ENCODE data around the gene ETFA. TPM values are rescaled to one million over a fixed set of nuclear protein-coding genes. Genes with fewer than 3 reads are reported as not detected.

ETFA gene
- total RNA-seq, 2 experiments from 2014 or later, result 84.8 to 146 TPM

- no peak overlapping the region for H2AFZ ChIP-seq (ENCODE audit: low read length)
- POLR2A ChIA-PET, result no interaction called here
- CTCF ChIA-PET (ENCODE audit: unreplicated experiment), result no interaction called here
- peaks cover 5% of the 10 kb centered on the region; the same call in 1 of the 2 replicates for H4K20me1 ChIP-seq (ENCODE audit: insufficient read depth, low read length)
- peak overlapping the region; percentile 77 for H3K4me3 ChIP-seq (ENCODE audit: low read depth, low read length, poor library complexity, severe bottlenecking)
- BruUV-seq (replicated peaks), result no TSS peak
- H3K79me2 ChIP-seq (ENCODE audit: insufficient read depth, low read depth, low read length), result peaks cover 10% of the 10 kb centered on the region; the same call in 1 of the 2 replicates
- DNase-seq (ENCODE audit: low spot score), result peak; percentile 9
- H3K9me2 ChIP-seq (ENCODE audit: insufficient read depth, low read length), result no peaks in the 10 kb centered on the region
- no peak overlapping the region for H3K27ac ChIP-seq (ENCODE audit: low read depth, low read length, poor library complexity, severe bottlenecking)
- peaks cover 17% of the 10 kb centered on the region for H3K36me3 ChIP-seq (ENCODE audit: insufficient read depth, low read length)
- H3K9me3 ChIP-seq (ENCODE audit: low read length), result no peaks in the 10 kb centered on the region
- peak overlapping the region; percentile 95 for H3K4me2 ChIP-seq (ENCODE audit: low read length)
- TF ChIP-seq CTCF (conservative IDR thresholded peaks at IDR 0.05; ENCODE audit: low read length) (no peak), EZH2phosphoT487 (IDR thresholded peaks at IDR 0.05; ENCODE audit: borderline replicate concordance, low read depth, low read length) (no peak)
- intact Hi-C loops (cut with micrococcal nuclease; ENCODE audit: unreplicated experiment), result no loop called here
- peaks cover 34% of the 10 kb centered on the region for H3K4me1 ChIP-seq (ENCODE audit: insufficient read depth, low read length, poor library complexity, severe bottlenecking)
Observed at GRCh38 chr15:76339305-76340197, 28.3 kb upstream of the ETFA start.

- Histone ChIP-seq H3K27ac (ENCODE audit: low read depth, low read length, poor library complexity, severe bottlenecking) (no peak overlapping the region), H3K9me3 (ENCODE audit: low read length) (no peaks in the 10 kb centered on the region), H3K4me3 (ENCODE audit: low read depth, low read length, poor library complexity, severe bottlenecking) (peak overlapping the region; percentile 77), H4K20me1 (ENCODE audit: insufficient read depth, low read length) (peaks cover 5% of the 10 kb centered on the region; the same call in 1 of the 2 replicates), H3K4me1 (ENCODE audit: insufficient read depth, low read length, poor library complexity, severe bottlenecking) (peaks cover 39% of the 10 kb centered on the region), H3K36me3 (ENCODE audit: insufficient read depth, low read length) (peaks cover 17% of the 10 kb centered on the region), H2AFZ (ENCODE audit: low read length) (no peak overlapping the region), H3K9me2 (ENCODE audit: insufficient read depth, low read length) (no peaks in the 10 kb centered on the region), H3K79me2 (ENCODE audit: insufficient read depth, low read depth, low read length) (peaks cover 10% of the 10 kb centered on the region; the same call in 1 of the 2 replicates), H3K4me2 (ENCODE audit: low read length) (peak overlapping the region; percentile 95)
- ChIA-PET CTCF (ENCODE audit: unreplicated experiment) (no interaction called here), POLR2A (no interaction called here)
- intact Hi-C loops (cut with micrococcal nuclease; ENCODE audit: unreplicated experiment), result no loop called here
- no TSS peak for BruUV-seq (replicated peaks)
- TF ChIP-seq CTCF (conservative IDR thresholded peaks at IDR 0.05; ENCODE audit: low read length), result no peak
- no peak for TF ChIP-seq EZH2phosphoT487 (IDR thresholded peaks at IDR 0.05; ENCODE audit: borderline replicate concordance, low read depth, low read length)
- peak; percentile 23 for DNase-seq (ENCODE audit: low spot score)
Observed at GRCh38 chr15:76338486-76339304, 27.4 kb upstream of the ETFA start.

Measured in OCI-LY7 (cell line).